GM18526 (cell line): ENCODE results near the gene TPGS2.

Experiments
- POLR2A ChIP-seq: IDR thresholded peaks from 3 replicates; pipeline ENCODE4 v1.6.1; 2011; ENCODE audit not compliant: insufficient read length; ENCODE audit errors: extremely low read depth

TPGS2 gene

DNA sequence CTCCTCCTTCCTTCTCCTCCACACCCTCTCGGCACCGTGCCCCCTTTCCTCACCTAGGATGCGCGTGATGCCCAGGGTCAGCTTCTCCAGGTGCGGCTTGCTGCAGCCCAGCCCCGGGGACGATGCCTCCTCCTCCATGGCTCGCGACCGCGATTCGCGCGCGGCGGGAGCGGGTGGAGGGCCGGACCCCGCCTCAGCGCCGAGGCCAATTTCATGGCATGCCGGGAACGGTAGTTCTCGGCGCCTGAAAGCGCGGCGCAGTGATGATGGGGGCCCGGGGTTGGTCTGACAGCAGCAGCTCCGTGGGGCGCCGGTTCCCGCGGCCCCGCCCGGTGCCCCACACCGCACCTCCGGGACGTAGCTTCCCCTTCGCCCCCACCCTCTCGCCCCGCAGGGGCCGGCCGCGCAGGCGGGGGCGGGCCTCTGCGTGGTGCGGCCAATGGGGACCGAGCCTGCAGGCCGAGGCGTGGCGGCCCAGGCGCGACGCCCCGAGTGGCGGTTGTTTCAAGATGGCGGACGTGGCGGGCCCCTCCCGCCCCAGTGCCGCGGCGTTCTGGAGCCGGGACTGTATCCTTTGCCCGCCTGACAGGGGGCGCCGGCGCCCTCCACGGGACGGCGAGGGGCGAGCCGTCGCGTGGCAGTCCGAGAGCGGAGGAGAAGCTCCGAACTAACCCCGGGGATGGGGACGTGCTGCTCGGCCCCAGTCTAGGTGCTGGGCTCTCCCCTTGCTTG, at the start of gene TPGS2, which contains the start of gene KIAA1328:
Gene TPGS2 (minus strand): TSS at position 373 of the 732 bp plus-strand sequence. CDS start 235 bp downstream, at position 138.
Gene KIAA1328 (plus strand): TSS at position 498 of the 732 bp plus-strand sequence. CDS start 12 bp downstream, at position 510.
- TF ChIP-seq POLR2A: peak; percentile 45

DNA sequence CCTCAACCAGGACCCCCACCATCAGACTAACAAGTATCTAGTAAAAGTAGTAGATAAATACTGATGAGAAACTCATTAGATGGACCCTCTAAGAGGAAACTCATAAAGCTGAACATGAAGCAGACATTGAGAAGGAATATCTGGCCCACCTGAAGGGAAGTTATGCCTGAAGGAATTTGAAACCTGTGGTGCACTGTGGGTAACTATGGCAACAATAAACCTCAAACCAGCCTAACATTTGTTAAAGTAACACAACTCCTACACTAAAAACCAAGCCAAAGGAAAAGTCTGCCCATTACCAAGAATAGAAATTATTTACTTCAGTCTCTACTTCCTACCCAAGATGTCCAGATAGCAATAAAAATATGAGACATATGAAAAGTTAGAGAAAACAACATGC, 43.5 kb upstream of the TPGS2 start:
- TF ChIP-seq POLR2A: no peak

GRCh38 chr18:36871801-36872200, 43.0 kb upstream of the TPGS2 start:
- no peak for TF ChIP-seq POLR2A

DNA sequence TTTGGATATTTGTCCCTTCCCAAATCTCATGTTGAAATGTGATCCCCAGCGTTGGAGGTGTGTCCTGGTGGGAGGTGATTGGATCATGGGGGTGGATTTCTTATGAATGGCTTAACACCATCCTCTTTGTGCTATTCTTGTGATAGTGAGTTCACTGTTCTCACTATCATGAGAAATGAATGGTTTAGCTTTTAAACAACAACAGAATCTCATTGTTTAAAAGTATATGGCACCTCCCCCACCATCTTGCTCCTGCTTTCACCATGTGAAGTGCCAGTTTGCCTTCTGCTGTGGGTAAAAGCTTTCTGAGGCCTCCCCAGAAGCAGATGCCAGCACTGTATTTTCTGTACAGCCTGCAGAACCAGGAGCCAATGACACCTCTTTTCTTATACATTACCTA, 38.3 kb upstream of the TPGS2 start:
- TF ChIP-seq POLR2A: no peak

DNA sequence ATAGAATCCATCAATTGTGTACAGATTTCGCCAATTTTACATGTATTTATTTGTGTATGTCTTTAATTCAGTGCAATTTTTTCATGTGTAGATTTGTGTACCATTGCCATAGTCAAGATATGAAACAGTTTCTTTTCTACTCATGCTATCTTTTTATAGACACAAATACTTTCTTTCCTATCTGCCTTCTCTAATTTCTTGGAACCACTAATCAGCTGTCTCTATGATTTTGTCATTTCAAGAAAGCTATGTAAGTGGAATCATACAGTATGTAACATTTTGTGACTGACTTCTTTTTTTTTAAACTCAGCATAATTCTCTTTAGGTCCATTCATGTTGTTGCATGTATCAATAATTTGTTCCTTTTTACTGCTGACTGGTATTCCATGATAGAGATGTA, 33.4 kb upstream of the TPGS2 start:
- no peak for TF ChIP-seq POLR2A

DNA sequence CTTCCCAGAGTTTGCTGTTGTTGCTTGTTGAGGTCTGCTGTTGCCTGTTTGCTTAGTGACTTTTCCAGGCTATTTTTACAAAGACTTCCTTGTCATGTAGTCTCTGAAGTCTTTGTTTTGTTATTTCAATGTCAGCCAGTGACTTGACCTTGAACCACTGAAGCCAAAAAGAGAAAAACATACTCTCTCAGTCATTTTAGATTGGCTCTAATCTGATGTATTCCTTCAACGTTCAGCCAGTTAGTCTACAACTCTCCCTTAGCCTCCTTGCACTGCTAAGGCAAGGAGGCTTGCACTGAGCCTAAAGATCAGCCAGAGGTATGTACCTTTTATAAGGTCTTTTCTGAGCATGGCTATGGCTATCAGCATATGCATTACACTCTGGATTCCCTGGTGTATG, 28.0 kb upstream of the TPGS2 start:
- TF ChIP-seq POLR2A: no peak

DNA sequence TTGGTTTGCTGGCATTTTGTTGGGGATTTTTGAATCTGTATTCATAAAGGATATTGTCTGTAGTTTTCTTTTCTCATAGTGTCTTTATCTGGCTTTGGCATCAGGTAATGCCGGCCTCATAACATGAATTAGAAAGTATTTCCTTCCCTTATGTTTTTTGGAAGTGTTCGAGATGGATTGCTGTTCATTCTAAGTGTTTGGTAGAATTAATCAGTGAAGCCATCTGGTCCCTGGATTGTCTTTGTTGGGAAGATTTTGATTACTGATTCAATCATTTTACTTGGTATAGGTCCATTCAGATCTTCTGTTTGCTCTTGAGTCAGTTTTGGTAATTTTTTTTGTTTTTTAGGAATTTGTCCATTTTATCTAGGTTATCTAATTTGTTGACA, 22.4 kb upstream of the TPGS2 start:
- no peak for TF ChIP-seq POLR2A

- no peak for TF ChIP-seq POLR2A
Observed at GRCh38 chr18:36850527-36851201, 21.9 kb upstream of the TPGS2 start.

DNA sequence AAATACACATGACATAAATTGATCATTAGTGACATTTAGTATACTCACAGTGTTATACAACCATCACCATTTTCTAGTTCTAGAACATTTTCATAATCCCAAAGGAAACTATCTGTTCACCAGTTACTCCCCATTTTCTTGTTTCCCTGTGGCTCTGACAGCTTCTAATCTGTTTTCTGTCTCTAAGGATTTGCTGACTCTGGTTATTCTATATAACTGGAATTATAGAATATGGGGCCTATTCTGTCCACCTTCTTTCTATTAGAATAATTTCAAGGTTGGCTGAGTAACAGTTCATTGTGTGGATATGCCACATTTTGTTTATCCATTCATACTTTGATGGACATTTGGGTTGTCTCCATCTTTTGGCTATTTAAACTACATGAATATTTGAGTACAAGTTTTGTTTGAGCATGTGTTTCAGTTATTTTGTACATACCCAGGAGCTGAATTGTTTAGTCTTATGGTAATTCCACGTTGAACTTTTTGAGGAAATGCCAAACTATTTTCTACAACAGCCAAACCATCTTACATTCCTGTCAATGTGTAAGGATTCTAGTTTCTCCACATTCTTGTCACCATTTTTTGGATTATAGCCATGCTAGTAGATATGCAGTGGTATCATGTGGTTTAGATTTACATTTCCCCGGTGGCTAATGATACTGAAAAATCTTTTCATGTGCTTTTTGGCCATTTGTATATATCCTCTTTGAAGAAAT, 20.6 kb upstream of the TPGS2 start:
- TF ChIP-seq POLR2A: no peak

DNA sequence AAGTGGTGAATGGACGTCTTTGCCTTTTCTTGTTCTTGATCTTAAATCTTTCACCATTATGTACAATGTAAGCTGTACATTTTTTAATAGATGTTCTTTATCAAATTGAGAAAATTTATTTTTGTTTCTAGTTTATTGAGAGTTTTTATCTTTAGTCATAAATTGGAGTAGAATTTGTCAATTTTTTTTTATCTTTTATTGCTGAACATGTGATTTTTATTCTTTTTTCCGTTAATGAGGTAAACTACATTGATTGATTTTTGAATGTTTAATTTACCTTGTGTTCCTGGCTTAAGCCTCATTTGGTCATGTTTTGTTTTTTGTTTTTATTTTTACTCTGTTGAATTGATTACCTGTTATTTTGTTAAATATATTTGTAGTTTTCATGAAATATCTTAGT, 19.8 kb upstream of the TPGS2 start:
- TF ChIP-seq POLR2A: no peak

DNA sequence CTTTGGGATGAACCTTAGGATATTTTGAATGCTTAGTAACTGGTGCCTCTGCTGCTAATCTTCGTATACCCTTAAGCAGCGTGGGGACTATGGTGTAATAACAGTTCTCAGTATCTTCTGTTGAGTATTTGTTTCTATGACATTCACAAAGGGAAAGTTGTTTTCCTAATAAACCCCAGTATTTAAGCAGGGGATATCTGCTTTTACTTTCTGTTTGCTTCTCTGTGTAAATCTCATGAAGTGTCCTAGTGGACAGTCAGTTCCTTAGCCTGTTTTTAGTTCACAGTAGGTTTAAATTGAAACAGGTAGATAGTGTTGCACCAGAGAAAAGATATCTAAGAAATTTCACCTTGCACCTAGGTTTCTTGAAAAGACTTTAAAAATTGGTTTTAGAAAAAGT, 15.0 kb upstream of the TPGS2 start:
- TF ChIP-seq POLR2A: no peak

GRCh38 chr18:36843199-36843598, 14.4 kb upstream of the TPGS2 start:
- no peak for TF ChIP-seq POLR2A

DNA sequence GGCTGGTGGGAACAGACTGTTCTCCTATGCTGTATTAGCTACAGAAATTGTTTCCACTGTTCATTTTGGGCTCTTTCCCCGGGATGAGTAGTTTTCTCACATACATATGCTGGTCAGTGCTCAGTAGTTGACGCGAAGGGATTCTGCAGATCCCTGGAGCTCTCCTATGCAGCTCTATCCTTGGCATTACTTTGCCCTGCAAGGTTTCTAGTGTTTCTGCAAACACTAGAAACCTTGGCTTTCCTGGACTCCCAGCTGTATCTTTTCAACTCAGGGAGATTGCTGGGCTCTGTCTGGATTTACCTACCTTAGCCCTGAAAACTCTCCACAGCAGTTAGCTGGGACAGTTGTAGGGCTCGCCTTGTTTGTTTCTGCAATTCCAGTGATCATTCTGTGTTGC, 11.0 kb upstream of the TPGS2 start:
- TF ChIP-seq POLR2A: no peak

GRCh38 chr18:36835927-36836326, 7.1 kb upstream of the TPGS2 start:
- TF ChIP-seq POLR2A: no peak

GRCh38 chr18:36833120-36833519, 4.3 kb upstream of the TPGS2 start:
- TF ChIP-seq POLR2A: no peak

DNA sequence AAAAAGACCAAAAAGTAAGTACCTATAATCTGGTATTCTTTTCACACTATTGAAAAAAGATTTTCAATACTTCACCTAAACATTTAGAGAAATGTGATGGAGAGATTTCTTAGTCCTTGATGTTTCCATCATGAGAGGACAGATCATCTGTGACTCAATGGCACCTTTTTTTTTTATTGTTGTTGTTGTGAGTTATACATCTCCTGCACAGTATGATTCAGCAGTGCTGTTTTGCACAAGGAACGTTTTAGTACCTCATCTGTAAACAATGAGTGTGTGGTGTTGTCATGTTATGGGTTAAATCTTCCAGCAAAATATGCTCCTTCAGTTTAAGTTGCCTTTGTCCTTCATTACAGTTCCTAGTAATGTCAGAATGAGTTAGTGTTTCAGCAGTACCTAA, 2.3 kb upstream of the TPGS2 start:
- TF ChIP-seq POLR2A: no peak
